Measurements from ENCODE around the gene B4GALT2.

B4GALT2 gene

GRCh38 chr1:43977376-43978263 lies 1.4 kb upstream of the B4GALT2 start:
- H4K91ac ChIP-seq (ENCODE audit: low read depth, low read length, poor library complexity), result no peak overlapping the region

DNA sequence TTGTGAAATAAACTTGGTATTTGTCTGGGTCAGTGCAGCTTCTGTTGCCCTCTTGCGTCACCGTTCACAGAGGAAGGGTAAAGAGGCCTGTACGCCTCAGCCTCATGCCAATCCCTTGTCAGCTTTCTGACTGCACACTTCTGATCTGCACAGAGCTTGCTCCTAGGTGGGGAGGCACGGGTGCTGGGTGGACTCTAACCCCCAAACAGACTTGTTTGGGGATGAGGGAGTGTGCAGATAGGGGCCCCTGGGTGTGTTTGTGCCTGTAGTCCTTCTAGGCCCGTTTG lies 803 bp upstream of the B4GALT2 start:
- peak overlapping the region; percentile 36 for H2AK5ac ChIP-seq (ENCODE audit: low read depth, low read length)
- peaks cover 19 to 27% of the 10 kb centered on the region in 2 donors for H3K4me1 ChIP-seq (ENCODE audit: control insufficient read depth in 2 of 2, insufficient read depth in 1 of 2, low read depth in 1 of 2, low read length in 2 of 2)
- peak overlapping the region; percentile 88 for H3K9ac ChIP-seq (ENCODE audit: low read depth, low read length, poor library complexity)
- H4K91ac ChIP-seq (ENCODE audit: low read depth, low read length, poor library complexity), result no peak overlapping the region
- no peak overlapping the region for H3K18ac ChIP-seq (ENCODE audit: low read length)
- H2BK120ac ChIP-seq (ENCODE audit: low read depth, low read length), result no peak overlapping the region
- peaks cover 32 to 59% of the 10 kb centered on the region in 2 donors for H3K36me3 ChIP-seq (replicated peaks in 1 of 2; ENCODE audit: control insufficient read depth in 2 of 2, insufficient read depth in 2 of 2, low read length in 2 of 2)
- no CpG with 5 or more reads among the region's 5 CpGs for WGBS, 2 donors (ENCODE audit: extremely low coverage in 2 of 2, insufficient read length in 2 of 2, insufficient replicate concordance in 1 of 2)
- no peak overlapping the region for H3K23ac ChIP-seq (ENCODE audit: low read depth, low read length, poor library complexity)
- H4K8ac ChIP-seq (ENCODE audit: low read depth, low read length), result no peak overlapping the region
- no peak overlapping the region for H3K4ac ChIP-seq (ENCODE audit: low read length)
- H3K27me3 ChIP-seq (ENCODE audit: control insufficient read depth in 3 of 3, insufficient read depth in 3 of 3, low read depth in 1 of 3, low read length in 3 of 3), result no peaks in the 10 kb centered on the region
- H2AFZ ChIP-seq (ENCODE audit: low read length), result no peak overlapping the region
- no peak overlapping the region for H2BK12ac ChIP-seq (ENCODE audit: low read length)
- H3K14ac ChIP-seq (ENCODE audit: low read length), result no peak overlapping the region
- H3K9me3 ChIP-seq (replicated peaks in 1 of 2; ENCODE audit: control insufficient read depth in 2 of 2, insufficient read depth in 1 of 2, low read depth in 1 of 2, low read length in 2 of 2), result no peaks in the 10 kb centered on the region
- H3K79me1 ChIP-seq (ENCODE audit: low read depth, low read length), result peaks cover 40% of the 10 kb centered on the region
- H2BK15ac ChIP-seq (ENCODE audit: low read length), result no peak overlapping the region
- DNase-seq (ENCODE audit: low spot score), result no peak
- H3K4me3 ChIP-seq (ENCODE audit: low read length in 2 of 2), result peak overlapping the region in 1 of 2 donors; percentile 72
- H2BK5ac ChIP-seq (ENCODE audit: low read length), result peak overlapping the region; percentile 83
- H3K27ac ChIP-seq (replicated peaks; ENCODE audit: low read length), result no peak overlapping the region
- H3K4me2 ChIP-seq (ENCODE audit: insufficient read depth, low read length, poor library complexity, severe bottlenecking), result peak overlapping the region; percentile 89

More at GRCh38 chr1:43977376-43978263, 1.4 kb upstream of the B4GALT2 start:
- no peak overlapping the region for H2BK15ac ChIP-seq (ENCODE audit: low read length)
- H3K4me3 ChIP-seq (ENCODE audit: low read length in 2 of 2), result peak overlapping the region; percentile 41 to 72
- peaks cover 40% of the 10 kb centered on the region for H3K79me1 ChIP-seq (ENCODE audit: low read depth, low read length)
- no peak overlapping the region for H3K4me2 ChIP-seq (ENCODE audit: insufficient read depth, low read length, poor library complexity, severe bottlenecking)
- WGBS, 2 donors (ENCODE audit: extremely low coverage in 2 of 2, insufficient read length in 2 of 2, insufficient replicate concordance in 1 of 2), result no CpG with 5 or more reads among the region's 9 CpGs
- no peak overlapping the region for H3K9ac ChIP-seq (ENCODE audit: low read depth, low read length, poor library complexity)
- no peak overlapping the region for H4K8ac ChIP-seq (ENCODE audit: low read depth, low read length)
- peaks cover 30 to 59% of the 10 kb centered on the region in 2 donors for H3K36me3 ChIP-seq (replicated peaks in 1 of 2; ENCODE audit: control insufficient read depth in 2 of 2, insufficient read depth in 2 of 2, low read length in 2 of 2)
- H2AK5ac ChIP-seq (ENCODE audit: low read depth, low read length), result no peak overlapping the region
- H3K4ac ChIP-seq (ENCODE audit: low read length), result no peak overlapping the region
- H2AFZ ChIP-seq (ENCODE audit: low read length), result no peak overlapping the region
- H2BK5ac ChIP-seq (ENCODE audit: low read length), result no peak overlapping the region
- H3K4me1 ChIP-seq (ENCODE audit: control insufficient read depth in 2 of 2, insufficient read depth in 1 of 2, low read depth in 1 of 2, low read length in 2 of 2), result peaks cover 19 to 27% of the 10 kb centered on the region in 2 donors
- no peak overlapping the region for H2BK120ac ChIP-seq (ENCODE audit: low read depth, low read length)
- H2BK12ac ChIP-seq (ENCODE audit: low read length), result no peak overlapping the region
- DNase-seq (ENCODE audit: low spot score), result no peak
- H3K18ac ChIP-seq (ENCODE audit: low read length), result no peak overlapping the region
- H3K27ac ChIP-seq (replicated peaks; ENCODE audit: low read length), result no peak overlapping the region
- no peak overlapping the region for H3K23ac ChIP-seq (ENCODE audit: low read depth, low read length, poor library complexity)
- H3K14ac ChIP-seq (ENCODE audit: low read length), result no peak overlapping the region
- H3K27me3 ChIP-seq (ENCODE audit: control insufficient read depth in 3 of 3, insufficient read depth in 3 of 3, low read depth in 1 of 3, low read length in 3 of 3), result no peaks in the 10 kb centered on the region
- no peaks in the 10 kb centered on the region for H3K9me3 ChIP-seq (replicated peaks in 1 of 2; ENCODE audit: control insufficient read depth in 2 of 2, insufficient read depth in 1 of 2, low read depth in 1 of 2, low read length in 2 of 2)

GRCh38 chr1:43979261-43979527 lies 184 bp downstream of the B4GALT2 start:
- H2AFZ ChIP-seq (ENCODE audit: low read length), result peak overlapping the region; percentile 86
- peak overlapping the region; percentile 93 for H3K18ac ChIP-seq (ENCODE audit: low read length)
- H4K8ac ChIP-seq (ENCODE audit: low read depth, low read length), result no peak overlapping the region
- no peak overlapping the region for H3K4ac ChIP-seq (ENCODE audit: low read length)
- H3K4me2 ChIP-seq (ENCODE audit: insufficient read depth, low read length, poor library complexity, severe bottlenecking), result peak overlapping the region; percentile 89
- H3K79me1 ChIP-seq (ENCODE audit: low read depth, low read length), result peaks cover 40% of the 10 kb centered on the region
- H2AK5ac ChIP-seq (ENCODE audit: low read depth, low read length), result no peak overlapping the region
- WGBS, 2 donors (ENCODE audit: extremely low coverage in 2 of 2, insufficient read length in 2 of 2, insufficient replicate concordance in 1 of 2), result no CpG with 5 or more reads among the region's 45 CpGs
- no peak overlapping the region for H4K91ac ChIP-seq (ENCODE audit: low read depth, low read length, poor library complexity)
- DNase-seq (ENCODE audit: low spot score), result no peak
- peaks cover 33 to 63% of the 10 kb centered on the region in 2 donors for H3K36me3 ChIP-seq (replicated peaks in 1 of 2; ENCODE audit: control insufficient read depth in 2 of 2, insufficient read depth in 2 of 2, low read length in 2 of 2)
- H3K9me3 ChIP-seq (replicated peaks in 1 of 2; ENCODE audit: control insufficient read depth in 2 of 2, insufficient read depth in 1 of 2, low read depth in 1 of 2, low read length in 2 of 2), result no peaks in the 10 kb centered on the region
- peaks cover 19 to 27% of the 10 kb centered on the region in 2 donors for H3K4me1 ChIP-seq (ENCODE audit: control insufficient read depth in 2 of 2, insufficient read depth in 1 of 2, low read depth in 1 of 2, low read length in 2 of 2)
- H3K4me3 ChIP-seq (ENCODE audit: low read length in 2 of 2), result peak overlapping the region; percentile 72 to 83
- no peak overlapping the region for H2BK120ac ChIP-seq (ENCODE audit: low read depth, low read length)
- H2BK15ac ChIP-seq (ENCODE audit: low read length), result no peak overlapping the region
- H3K9ac ChIP-seq (ENCODE audit: low read depth, low read length, poor library complexity), result no peak overlapping the region
- peak overlapping the region; percentile 53 for H3K23ac ChIP-seq (ENCODE audit: low read depth, low read length, poor library complexity)
- H3K27ac ChIP-seq (replicated peaks; ENCODE audit: low read length), result no peak overlapping the region
- no peaks in the 10 kb centered on the region for H3K27me3 ChIP-seq (ENCODE audit: control insufficient read depth in 3 of 3, insufficient read depth in 3 of 3, low read depth in 1 of 3, low read length in 3 of 3)
- no peak overlapping the region for H2BK12ac ChIP-seq (ENCODE audit: low read length)
- H3K14ac ChIP-seq (ENCODE audit: low read length), result peak overlapping the region; percentile 97
- H2BK5ac ChIP-seq (ENCODE audit: low read length), result no peak overlapping the region

DNA sequence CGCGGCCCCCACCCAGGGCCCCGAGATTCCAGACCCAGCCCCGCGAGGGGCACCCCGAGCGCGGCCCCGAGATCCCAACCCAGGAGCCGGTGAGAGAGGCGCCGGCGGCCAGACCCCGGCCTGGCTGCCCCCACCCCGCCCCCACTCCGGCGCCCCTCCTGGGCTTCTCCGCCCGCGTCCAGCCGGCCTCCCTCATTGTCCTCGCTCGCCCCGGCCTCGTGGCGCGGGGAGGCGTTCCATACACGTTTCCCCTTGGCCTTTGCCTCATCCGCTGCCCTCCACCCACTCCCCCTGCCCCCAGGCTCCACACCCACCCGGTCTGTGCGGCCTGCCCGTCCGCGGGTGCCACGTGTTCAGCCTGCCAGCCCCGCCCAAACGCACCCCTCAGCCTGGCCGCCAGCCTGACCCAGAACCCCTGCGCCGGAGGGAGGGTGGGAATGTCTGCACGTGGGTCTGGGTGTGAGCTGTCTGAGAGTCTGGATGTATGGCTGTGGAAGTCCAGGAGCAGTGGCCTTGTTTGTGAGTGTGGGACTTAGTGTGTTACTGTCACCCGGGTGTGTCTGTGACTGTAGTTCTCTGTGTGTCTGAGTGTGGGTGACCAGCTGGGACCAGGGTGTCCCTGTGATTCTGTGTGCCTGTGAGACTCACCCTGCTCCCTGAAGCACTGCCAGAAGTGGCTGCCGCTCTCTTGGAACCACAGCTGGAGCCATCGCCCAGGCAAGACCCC lies 681 bp downstream of the B4GALT2 start:
- H3K14ac ChIP-seq (ENCODE audit: low read length), result peak overlapping the region; percentile 97
- no CpG with 5 or more reads among the region's 45 CpGs for WGBS, 2 donors (ENCODE audit: extremely low coverage in 2 of 2, insufficient read length in 2 of 2, insufficient replicate concordance in 1 of 2)
- H2BK12ac ChIP-seq (ENCODE audit: low read length), result no peak overlapping the region
- H3K18ac ChIP-seq (ENCODE audit: low read length), result peak overlapping the region; percentile 93
- peak overlapping the region; percentile 90 for H2AK5ac ChIP-seq (ENCODE audit: low read depth, low read length)
- H3K4me2 ChIP-seq (ENCODE audit: insufficient read depth, low read length, poor library complexity, severe bottlenecking), result peak overlapping the region; percentile 89
- H4K91ac ChIP-seq (ENCODE audit: low read depth, low read length, poor library complexity), result no peak overlapping the region
- no peak overlapping the region for H4K8ac ChIP-seq (ENCODE audit: low read depth, low read length)
- H3K4me3 ChIP-seq (ENCODE audit: low read length in 2 of 2), result peak overlapping the region; percentile 72 to 83
- H3K23ac ChIP-seq (ENCODE audit: low read depth, low read length, poor library complexity), result peak overlapping the region; percentile 87
- H3K4ac ChIP-seq (ENCODE audit: low read length), result peak overlapping the region; percentile 26
- H3K27ac ChIP-seq (replicated peaks; ENCODE audit: low read length), result no peak overlapping the region
- peak overlapping the region; percentile 33 for H2BK120ac ChIP-seq (ENCODE audit: low read depth, low read length)
- H2BK5ac ChIP-seq (ENCODE audit: low read length), result no peak overlapping the region
- peaks cover 35 to 68% of the 10 kb centered on the region in 2 donors for H3K36me3 ChIP-seq (replicated peaks in 1 of 2; ENCODE audit: control insufficient read depth in 2 of 2, insufficient read depth in 2 of 2, low read length in 2 of 2)
- H3K9me3 ChIP-seq (replicated peaks in 1 of 2; ENCODE audit: control insufficient read depth in 2 of 2, insufficient read depth in 1 of 2, low read depth in 1 of 2, low read length in 2 of 2), result no peaks in the 10 kb centered on the region
- peaks cover 19 to 27% of the 10 kb centered on the region in 2 donors for H3K4me1 ChIP-seq (ENCODE audit: control insufficient read depth in 2 of 2, insufficient read depth in 1 of 2, low read depth in 1 of 2, low read length in 2 of 2)
- peak overlapping the region; percentile 86 for H2AFZ ChIP-seq (ENCODE audit: low read length)
- no peak for DNase-seq (ENCODE audit: low spot score)
- H2BK15ac ChIP-seq (ENCODE audit: low read length), result no peak overlapping the region
- peaks cover 41% of the 10 kb centered on the region for H3K79me1 ChIP-seq (ENCODE audit: low read depth, low read length)
- H3K9ac ChIP-seq (ENCODE audit: low read depth, low read length, poor library complexity), result peak overlapping the region; percentile 93
- no peaks in the 10 kb centered on the region for H3K27me3 ChIP-seq (ENCODE audit: control insufficient read depth in 3 of 3, insufficient read depth in 3 of 3, low read depth in 1 of 3, low read length in 3 of 3)
